MM.1S (cell line): ENCODE results near the gene XRN1.

Experiments
- CTCF ChIP-seq: fragments of 300-600 bp; sonication (generic); IDR thresholded peaks from 2 replicates; pipeline ENCODE4 v1.5.1; 2016; ENCODE audit warnings: antibody characterized with exemption, low read length, mixed read lengths
- EZH2 ChIP-seq: fragments of 300-600 bp; sonication (generic); optimal IDR thresholded peaks from 2 replicates; pipeline ENCODE3; 2017; ENCODE audit warnings: low read depth, mild to moderate bottlenecking, antibody characterized with exemption, low read length, mixed read lengths
- EZH2phosphoT487 ChIP-seq: fragments of 300-600 bp; sonication (generic); IDR thresholded peaks from 2 replicates; pipeline ENCODE4 v1.6.1; 2018; ENCODE audit warnings: antibody characterized with exemption, low read length

- TF ChIP-seq CTCF (no peak), EZH2 (no peak), EZH2phosphoT487 (no peak)
Measured at GRCh38 chr3:142434503-142434902, 13.3 kb downstream of the XRN1 start.
